OCI-LY7 (cell line): Measurements from ENCODE around the gene TRAF6.

ENCODE experiments used
- CTCF ChIP-seq: fragments of 200-600 bp; sonication (generic); conservative IDR thresholded peaks from 2 replicates; pipeline ENCODE4 v1.5.1; 2014; ENCODE audit warnings: mild to moderate bottlenecking, antibody characterized with exemption, low read length, moderate library complexity, mixed read lengths
- EZH2phosphoT487 ChIP-seq: fragments of 200-600 bp; sonication (generic); IDR thresholded peaks from 2 replicates; pipeline ENCODE4 v1.6.1; 2018; ENCODE audit warnings: low read depth, borderline replicate concordance, mild to moderate bottlenecking, mixed run types, antibody characterized with exemption, low read length, moderate library complexity, mixed read lengths

DNA sequence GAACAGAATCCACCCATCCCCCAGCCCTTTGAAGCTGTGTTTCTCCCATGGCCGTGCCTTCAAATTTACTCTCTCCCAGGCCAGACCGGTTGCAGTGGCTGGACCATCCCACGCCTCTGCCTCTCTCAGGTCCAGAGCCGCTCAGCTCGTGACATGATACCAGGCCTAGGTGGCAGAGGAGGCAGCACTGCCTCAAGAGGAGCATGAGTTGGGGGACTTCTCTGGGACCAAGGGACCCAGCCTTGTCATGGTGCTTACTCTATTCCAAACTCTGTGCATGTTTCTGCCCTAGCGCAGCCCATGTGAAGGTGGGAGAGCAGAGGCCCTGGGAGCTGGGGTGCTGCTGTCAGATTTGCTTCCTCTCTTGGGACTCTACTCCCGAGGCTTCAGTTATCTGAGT is 51.0 kb downstream of the TRAF6 start:
- TF ChIP-seq CTCF (no peak), EZH2phosphoT487 (no peak)
